Neuronal stem cell (in vitro differentiated cells): ENCODE measurements around the gene ASPDH.

Experiments
- DNase-seq: peaks from one replicate; pipeline ENCODE4 v3.0.0-alpha.2; 2013; ENCODE audit warnings: low spot score
- H2AFZ ChIP-seq: one replicate; pipeline ENCODE4 v1.6.1; 2013; ENCODE audit warnings: mild to moderate bottlenecking, low read length, inconsistent platforms
- H2AK5ac ChIP-seq: 2 replicates; pipeline ENCODE4 v1.6.1; 2013; ENCODE audit warnings: low read depth, mild to moderate bottlenecking, inconsistent platforms, low read length, moderate library complexity, mixed read lengths
- H2BK120ac ChIP-seq: 2 replicates; pipeline ENCODE4 v1.6.1; 2013; ENCODE audit warnings: low read depth, mild to moderate bottlenecking, inconsistent platforms, low read length, moderate library complexity, mixed read lengths
- H2BK12ac ChIP-seq: one replicate; pipeline ENCODE4 v1.6.1; 2013; ENCODE audit warnings: low read length, inconsistent platforms
- H2BK15ac ChIP-seq: 2 replicates; pipeline ENCODE4 v1.6.1; 2013; ENCODE audit warnings: mild to moderate bottlenecking, low read length, inconsistent platforms, mixed read lengths
- H2BK5ac ChIP-seq: one replicate; pipeline ENCODE4 v1.6.1; 2013; ENCODE audit warnings: inconsistent platforms, mild to moderate bottlenecking, low read length, moderate library complexity
- H3K14ac ChIP-seq: one replicate; pipeline ENCODE4 v1.6.1; 2013; ENCODE audit warnings: low read length, inconsistent platforms
- H3K18ac ChIP-seq: 2 replicates; pipeline ENCODE4 v1.6.1; 2013; ENCODE audit warnings: low read length, inconsistent platforms
- H3K23ac ChIP-seq: 2 replicates; pipeline ENCODE4 v1.6.1; 2013; ENCODE audit warnings: low read depth, mild to moderate bottlenecking, mixed read lengths, low read length, inconsistent platforms; ENCODE audit not compliant: poor library complexity
- H3K27ac ChIP-seq: replicated peaks from 3 replicates; pipeline ENCODE4 v1.5.1; 2013; ENCODE audit warnings: low read length, inconsistent platforms
- H3K27me3 ChIP-seq, 3 experiments: 2 replicates each; pipeline ENCODE4 v1.6.1; 2013; ENCODE audit warnings: low read length in 3 of 3, mild to moderate bottlenecking in 2 of 3, inconsistent platforms in 1 of 3, low read depth in 1 of 3, mixed read lengths in 1 of 3, moderate library complexity in 1 of 3; ENCODE audit not compliant: control insufficient read depth in 3 of 3, insufficient read depth in 3 of 3
- H3K36me3 ChIP-seq, 2 donors: replicated peaks in 1 of 2; 2 replicates each; pipeline ENCODE4 v1.6.1; 2013; ENCODE audit warnings: low read length in 2 of 2; ENCODE audit not compliant: control insufficient read depth in 2 of 2, insufficient read depth in 2 of 2
- H3K4ac ChIP-seq: 2 replicates; pipeline ENCODE4 v1.6.1; 2013; ENCODE audit warnings: inconsistent platforms, mild to moderate bottlenecking, low read length, moderate library complexity
- H3K4me1 ChIP-seq, 2 donors: 1 replicate in 1 of 2; 2 replicates in 1 of 2; pipeline ENCODE4 v1.6.1; 2013; ENCODE audit warnings: low read length in 2 of 2, low read depth in 1 of 2; ENCODE audit not compliant: control insufficient read depth in 2 of 2, insufficient read depth in 1 of 2
- H3K4me2 ChIP-seq: one replicate; pipeline ENCODE4 v1.6.1; 2013; ENCODE audit warnings: mild to moderate bottlenecking, low read length, inconsistent platforms; ENCODE audit not compliant: insufficient read depth, poor library complexity, severe bottlenecking
- H3K4me3 ChIP-seq, 2 donors: 2 replicates each; pipeline ENCODE4 v1.5.1; 2013; ENCODE audit warnings: low read length in 2 of 2, mild to moderate bottlenecking in 2 of 2, inconsistent platforms in 1 of 2, moderate library complexity in 1 of 2
- H3K79me1 ChIP-seq: one replicate; pipeline ENCODE4 v1.6.1; 2013; ENCODE audit warnings: low read depth, mild to moderate bottlenecking, inconsistent platforms, low read length, moderate library complexity
- H3K9ac ChIP-seq: one replicate; pipeline ENCODE4 v1.6.1; 2013; ENCODE audit warnings: mild to moderate bottlenecking, low read depth, low read length, inconsistent platforms; ENCODE audit not compliant: poor library complexity
- H3K9me3 ChIP-seq, 2 donors: replicated peaks in 1 of 2; 2 replicates each; pipeline versions ENCODE3 to v1.6.1; 2013; ENCODE audit warnings: low read length in 2 of 2, mild to moderate bottlenecking in 2 of 2, inconsistent platforms in 1 of 2, low read depth in 1 of 2, mixed read lengths in 1 of 2, moderate library complexity in 1 of 2; ENCODE audit not compliant: control insufficient read depth in 2 of 2, insufficient read depth in 1 of 2
- H4K8ac ChIP-seq: one replicate; pipeline ENCODE4 v1.6.1; 2013; ENCODE audit warnings: low read depth, mild to moderate bottlenecking, inconsistent platforms, low read length, moderate library complexity
- H4K91ac ChIP-seq: one replicate; pipeline ENCODE4 v1.6.1; 2013; ENCODE audit warnings: low read length, low read depth, mild to moderate bottlenecking, inconsistent platforms; ENCODE audit not compliant: poor library complexity
- WGBS, 2 donors: extraction: QIAGEN DNeasy Blood & Tissue Kit; methylation state at CpG; one replicate each; pipeline ENCODE4 v1.1.7; 2013; ENCODE audit warnings: missing lambda C conversion rate in 2 of 2, mixed read lengths in 1 of 2; ENCODE audit not compliant: insufficient read length in 2 of 2, insufficient replicate concordance in 1 of 2; ENCODE audit errors: extremely low coverage in 2 of 2; 5-methylcytosine and 5-hydroxymethylcytosine counted together

ASPDH gene

DNA sequence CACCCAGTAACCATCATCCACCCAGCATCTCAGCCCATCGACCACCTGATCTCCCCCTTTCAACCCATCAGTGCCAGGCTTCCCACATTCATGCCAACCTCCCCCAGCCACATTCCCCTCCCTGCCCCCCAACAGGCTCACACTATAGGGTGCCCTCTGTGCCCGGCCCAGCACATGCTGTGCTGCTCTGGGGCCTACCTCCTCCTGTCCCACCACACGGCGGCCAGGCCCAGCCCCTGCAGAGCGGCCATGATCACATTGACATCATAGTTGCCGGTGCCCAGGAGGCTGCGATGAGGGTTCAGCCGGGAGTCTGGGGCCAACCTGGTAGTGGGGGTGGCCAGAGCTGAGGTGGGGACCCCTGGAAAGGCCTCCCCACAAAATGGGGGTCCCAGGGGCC lies 6.3 kb downstream of the ASPDH start:
- no peak overlapping the region for H3K4me2 ChIP-seq
- peak overlapping the region; percentile 63 for H2AK5ac ChIP-seq
- H2BK120ac ChIP-seq, result no peak overlapping the region
- no peaks in the 10 kb centered on the region for H3K9me3 ChIP-seq
- H3K14ac ChIP-seq, result peak overlapping the region; percentile 38
- peak overlapping the region; percentile 58 for H2BK15ac ChIP-seq
- peak overlapping the region; percentile 37 for H3K4ac ChIP-seq
- no peak overlapping the region for H3K18ac ChIP-seq
- WGBS, 2 donors, result no CpG with 5 or more reads among the region's 8 CpGs
- H2BK12ac ChIP-seq, result no peak overlapping the region
- peak overlapping the region; percentile 4 for H3K9ac ChIP-seq
- no peaks in the 10 kb centered on the region for H3K36me3 ChIP-seq
- DNase-seq, result no peak
- no peak overlapping the region for H4K8ac ChIP-seq
- no peak overlapping the region for H3K23ac ChIP-seq
- no peak overlapping the region for H3K4me3 ChIP-seq
- no peak overlapping the region for H2AFZ ChIP-seq
- H4K91ac ChIP-seq, result no peak overlapping the region
- no peaks in the 10 kb centered on the region for H3K27me3 ChIP-seq
- no peak overlapping the region for H3K27ac ChIP-seq
- H2BK5ac ChIP-seq, result peak overlapping the region; percentile 82
- H3K4me1 ChIP-seq, result peaks cover 9 to 26% of the 10 kb centered on the region in 2 donors
- no peaks in the 10 kb centered on the region for H3K79me1 ChIP-seq

DNA sequence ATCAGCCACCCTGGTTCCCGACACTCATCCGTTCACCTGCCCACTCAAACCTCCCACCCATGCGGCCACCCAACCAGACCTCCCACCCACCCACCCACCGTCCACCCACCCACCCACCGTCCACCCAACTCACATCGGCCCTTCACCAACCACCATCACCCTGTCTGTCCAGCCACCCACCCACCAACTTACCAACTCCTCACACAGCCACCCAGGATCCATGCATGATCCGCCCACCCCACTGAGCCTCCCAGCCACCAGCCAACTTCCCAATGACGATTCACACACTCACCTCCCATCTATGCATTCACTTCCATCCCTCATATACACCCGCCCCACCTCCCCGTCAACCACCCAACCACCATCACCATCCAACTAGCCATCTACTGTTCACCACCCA lies 7.0 kb downstream of the ASPDH start:
- Histone ChIP-seq H3K27ac (no peak overlapping the region), H3K36me3 (no peaks in the 10 kb centered on the region), H3K23ac (no peak overlapping the region), H3K4me2 (no peak overlapping the region), H3K9me3 (no peaks in the 10 kb centered on the region), H3K79me1 (no peaks in the 10 kb centered on the region), H3K4ac (no peak overlapping the region), H2AK5ac (no peak overlapping the region), H2BK12ac (no peak overlapping the region), H4K8ac (no peak overlapping the region), H2BK5ac (peak overlapping the region; percentile 39), H3K4me1 (peaks cover 9 to 20% of the 10 kb centered on the region in 2 donors), H3K27me3 (no peaks in the 10 kb centered on the region), H2BK120ac (no peak overlapping the region), H3K14ac (no peak overlapping the region), H4K91ac (no peak overlapping the region), H3K9ac (no peak overlapping the region), H3K4me3 (no peak overlapping the region), H3K18ac (no peak overlapping the region), H2AFZ (no peak overlapping the region), H2BK15ac (no peak overlapping the region)
- no peak for DNase-seq
- WGBS, 2 donors, result 100% methylated on average over 1 to 3 of the region's 10 CpGs

DNA sequence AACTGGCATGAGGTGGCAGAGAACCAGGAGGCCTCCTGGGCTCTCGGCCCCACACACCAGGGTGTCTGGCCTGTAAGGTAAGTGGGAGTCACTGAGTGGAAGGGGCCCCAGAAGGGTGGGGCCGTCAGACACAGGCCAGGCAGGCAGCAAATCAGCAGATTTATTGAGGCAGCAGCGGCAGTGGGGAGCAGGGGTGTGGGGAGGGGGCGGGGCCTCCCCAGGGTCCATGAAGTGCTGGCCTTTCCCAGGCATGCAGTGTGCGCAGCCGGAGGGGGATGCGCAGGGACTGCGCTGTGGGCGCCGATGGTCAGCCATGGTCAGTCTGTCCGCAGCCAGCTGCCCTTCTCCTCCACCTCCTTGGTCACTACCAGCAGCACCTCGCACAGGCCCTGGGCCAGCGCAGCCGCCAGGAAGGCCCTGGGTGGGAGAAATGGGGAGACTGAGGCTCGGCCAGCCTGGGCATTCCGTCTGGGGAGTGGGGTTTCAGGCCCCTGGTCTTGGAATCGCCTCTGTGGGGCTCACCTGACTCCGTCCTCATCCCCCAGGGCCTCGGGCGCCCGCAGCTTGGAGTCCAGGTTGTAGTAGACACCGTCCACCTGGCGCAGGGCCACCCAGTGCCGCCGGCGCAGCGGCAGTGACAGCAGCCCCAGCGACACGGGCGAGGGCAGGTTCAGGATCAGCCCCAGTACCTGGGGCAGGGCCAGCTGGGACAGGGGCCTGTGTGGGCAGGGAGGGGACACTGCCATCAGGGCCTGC lies 7.7 kb downstream of the ASPDH start:
- H2BK5ac ChIP-seq, result peak overlapping the region; percentile 39
- H3K9me3 ChIP-seq, result no peaks in the 10 kb centered on the region
- H3K27me3 ChIP-seq, result no peaks in the 10 kb centered on the region
- H4K91ac ChIP-seq, result no peak overlapping the region
- peak overlapping the region; percentile 84 for H2AK5ac ChIP-seq
- no peak overlapping the region for H4K8ac ChIP-seq
- no peak overlapping the region for H3K4me2 ChIP-seq
- DNase-seq, result no peak
- H3K4me1 ChIP-seq, result peaks cover 7 to 24% of the 10 kb centered on the region in 2 donors
- H2BK15ac ChIP-seq, result no peak overlapping the region
- no peak overlapping the region for H3K9ac ChIP-seq
- no peak overlapping the region for H2AFZ ChIP-seq
- H3K79me1 ChIP-seq, result no peaks in the 10 kb centered on the region
- H3K18ac ChIP-seq, result peak overlapping the region; percentile 38
- H3K27ac ChIP-seq, result no peak overlapping the region
- H3K4me3 ChIP-seq, result no peak overlapping the region
- H2BK120ac ChIP-seq, result peak overlapping the region; percentile 87
- no CpG with 5 or more reads among the region's 30 CpGs for WGBS, 2 donors
- H3K23ac ChIP-seq, result peak overlapping the region; percentile 80
- no peak overlapping the region for H3K4ac ChIP-seq
- H2BK12ac ChIP-seq, result peak overlapping the region; percentile 22
- no peak overlapping the region for H3K14ac ChIP-seq
- H3K36me3 ChIP-seq, result no peaks in the 10 kb centered on the region

DNA sequence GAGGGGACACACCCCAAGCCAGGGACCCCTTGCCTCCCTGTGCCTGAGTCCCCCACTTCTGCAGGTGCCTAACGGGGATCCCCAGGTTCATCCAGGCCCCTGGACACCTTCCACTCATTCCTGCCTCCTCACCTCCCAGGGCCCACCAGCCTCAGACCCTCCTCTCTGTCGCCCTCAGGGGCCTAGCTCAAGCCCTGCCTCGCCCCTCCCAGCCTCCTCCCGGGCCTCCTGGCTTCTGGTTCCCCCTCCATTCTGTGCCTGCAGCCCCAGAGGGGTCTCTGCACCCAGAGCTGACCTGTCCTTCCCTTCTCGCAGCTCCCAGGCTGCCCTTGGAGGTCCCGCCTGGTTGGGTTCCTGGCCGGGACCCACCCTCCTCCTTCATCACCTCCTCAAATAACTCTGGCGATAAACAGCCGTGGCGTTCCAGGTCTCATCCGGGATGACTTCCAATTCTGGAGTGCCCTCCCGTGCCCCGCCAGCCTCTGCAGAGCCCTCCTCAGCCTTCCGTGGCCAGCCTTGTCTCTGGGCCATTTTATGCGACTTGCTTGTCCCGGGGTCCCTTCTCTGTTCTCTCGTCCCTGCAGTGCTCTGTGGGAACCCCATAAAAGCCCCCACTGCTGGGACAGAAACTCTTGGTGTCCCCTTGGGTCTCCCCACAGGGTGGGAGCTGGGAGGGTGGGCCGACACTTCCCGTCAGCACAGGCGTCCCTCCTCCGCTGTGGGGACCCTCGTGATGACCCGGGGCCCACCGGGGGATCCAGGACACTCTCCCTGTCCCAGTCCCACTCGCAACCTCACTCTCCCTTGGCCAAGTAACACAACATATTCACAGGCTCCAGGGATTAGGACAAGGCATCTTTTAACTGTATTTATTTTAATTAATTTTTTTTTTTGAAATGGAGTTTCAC lies 11.9 kb downstream of the ASPDH start:
- Histone ChIP-seq H2AFZ (peak overlapping the region; percentile 68), H2AK5ac (peak overlapping the region; percentile 76), H3K4me2 (no peak overlapping the region), H3K18ac (peak overlapping the region; percentile 5), H3K9ac (no peak overlapping the region), H3K14ac (no peak overlapping the region), H3K4ac (peak overlapping the region; percentile 17), H3K23ac (no peak overlapping the region), H3K9me3 (no peaks in the 10 kb centered on the region), H4K8ac (no peak overlapping the region), H4K91ac (no peak overlapping the region), H2BK120ac (no peak overlapping the region), H3K27me3 (peaks cover 0 to 28% (median 0%) of the 10 kb centered on the region in 3 experiments), H2BK15ac (peak overlapping the region; percentile 49), H3K4me1 (peaks cover 12 to 22% of the 10 kb centered on the region in 2 donors), H3K27ac (no peak overlapping the region), H3K36me3 (no peaks in the 10 kb centered on the region), H2BK12ac (peak overlapping the region; percentile 84), H3K79me1 (peaks cover 3% of the 10 kb centered on the region), H2BK5ac (no peak overlapping the region), H3K4me3 (peak overlapping the region in 1 of 2 donors; percentile 59)
- WGBS, 2 donors, result no CpG with 5 or more reads among the region's 25 CpGs
- no peak for DNase-seq
